GM12891 (cell line): ENCODE results near the gene SEH1L.

ENCODE experiments used
- DNase-seq: peaks from one replicate; pipeline ENCODE4 v3.0.0; 2011; ENCODE audit warnings: low spot score; ENCODE audit not compliant: insufficient read length
- FAIRE-seq: peaks from 2 replicates; lab custom pipeline; 2011; peaks lifted over from hg19 to GRCh38; lab: Jason Lieb, UNC
- PAX5 ChIP-seq: IDR thresholded peaks from 2 replicates; pipeline ENCODE4 v1.6.1; 2011; ENCODE audit warnings: low read length, moderate library complexity, mild to moderate bottlenecking; ENCODE audit not compliant: insufficient read depth, severe bottlenecking
- POLR2A ChIP-seq: IDR thresholded peaks from 2 replicates; pipeline ENCODE4 v1.6.1; 2011; ENCODE audit warnings: low read depth, low read length, control low read depth
- POLR2AphosphoS5 ChIP-seq: IDR thresholded peaks from 2 replicates; pipeline ENCODE4 v1.6.1; 2011; ENCODE audit warnings: low read depth, low read length, control low read depth
- POU2F2 ChIP-seq: IDR thresholded peaks from 2 replicates; pipeline ENCODE4 v1.6.1; 2011; ENCODE audit warnings: low read depth, mild to moderate bottlenecking, control low read depth, low read length, moderate library complexity
- SPI1 ChIP-seq: IDR thresholded peaks from 2 replicates; pipeline ENCODE4 v1.6.1; 2011; ENCODE audit warnings: low read depth, low read length, control low read depth
- TAF1 ChIP-seq: IDR thresholded peaks from 2 replicates; pipeline ENCODE4 v1.6.1; 2011; ENCODE audit warnings: low read depth, low read length, control low read depth

Gene SEH1L

DNA sequence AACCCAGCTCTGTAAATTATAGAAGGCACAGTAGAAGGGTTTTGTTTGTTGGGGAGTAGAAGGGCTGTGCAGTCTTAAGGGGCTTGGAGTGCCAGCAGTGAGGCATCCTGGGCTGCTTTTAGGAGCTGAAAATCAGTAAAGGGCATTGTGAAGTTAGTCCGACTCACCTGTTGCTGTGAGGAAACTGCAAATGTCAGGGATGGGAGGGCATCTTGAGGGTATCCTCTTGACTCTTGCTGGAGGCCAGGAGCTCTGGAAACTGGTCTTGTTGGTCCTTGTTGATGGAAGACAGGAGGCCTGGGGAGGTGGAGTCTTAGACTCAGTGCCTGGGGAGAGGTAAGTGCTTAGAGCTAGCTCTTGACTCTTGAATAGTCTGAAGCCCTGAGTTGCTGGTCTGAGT, 57.5 kb downstream of the SEH1L start:
- no peak for DNase-seq
- TF ChIP-seq POLR2A (no peak), POLR2AphosphoS5 (no peak), TAF1 (no peak), PAX5 (no peak), POU2F2 (no peak), SPI1 (no peak)
- FAIRE-seq, result no peak

DNA sequence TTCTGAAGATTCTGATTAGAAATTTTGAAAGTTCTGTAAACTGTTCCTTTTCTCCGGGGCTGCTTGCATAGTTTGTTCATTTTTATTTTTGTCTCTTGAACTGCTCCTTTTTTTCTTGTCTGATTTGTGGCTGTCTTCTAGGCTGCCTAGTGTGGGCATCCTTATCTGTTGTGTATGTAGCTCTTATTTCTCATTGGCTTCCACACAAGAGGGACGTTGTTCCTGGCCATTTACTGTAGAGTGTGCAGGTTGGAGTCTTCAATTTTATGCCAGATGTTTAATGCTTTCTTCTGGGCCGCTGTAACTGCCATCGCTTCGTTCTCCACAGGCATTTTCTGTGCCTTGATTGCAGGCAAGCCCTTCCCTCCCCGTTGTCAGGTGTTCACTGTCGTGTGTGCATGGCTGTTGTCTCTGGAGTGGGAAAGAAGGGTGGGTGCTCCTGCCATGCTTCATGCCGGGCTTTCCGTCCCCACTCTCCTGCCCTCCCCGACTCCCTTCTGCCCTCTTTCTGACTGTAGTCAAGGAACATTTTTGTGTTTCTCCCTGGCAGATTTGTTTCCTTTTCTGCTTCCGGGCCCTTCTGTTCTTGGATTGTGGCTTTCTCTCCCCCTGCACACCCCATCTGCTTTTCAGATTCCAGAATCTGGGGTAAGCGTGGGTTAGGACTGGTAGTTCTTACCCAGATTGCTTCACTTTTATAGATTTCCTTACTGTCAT, 58.9 kb downstream of the SEH1L start:
- FAIRE-seq (no peak), DNase-seq (no peak)
- TF ChIP-seq SPI1 (no peak), POU2F2 (no peak), TAF1 (no peak), POLR2A (no peak), POLR2AphosphoS5 (no peak), PAX5 (no peak)

DNA sequence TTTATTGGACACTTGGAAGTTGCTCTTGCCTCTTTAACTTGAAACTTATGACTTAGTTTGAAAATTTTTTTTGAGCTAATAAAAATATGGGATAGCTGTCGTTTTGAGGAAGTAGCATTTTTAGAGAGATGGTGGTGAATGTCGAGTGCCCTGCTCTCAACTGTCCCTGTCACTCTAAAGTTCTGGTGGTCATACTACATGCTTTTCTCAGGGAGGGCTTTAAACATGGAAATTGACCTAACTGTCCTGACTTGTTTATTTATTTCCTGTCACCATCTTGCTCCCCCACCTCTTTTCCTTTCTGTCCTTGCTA, 59.4 kb downstream of the SEH1L start:
- DNase-seq (no peak), FAIRE-seq (no peak)
- TF ChIP-seq SPI1 (0 out of 2 replicates have a peak, but pooled peaks have one; percentile 14), POU2F2 (no peak), POLR2A (no peak)

DNA sequence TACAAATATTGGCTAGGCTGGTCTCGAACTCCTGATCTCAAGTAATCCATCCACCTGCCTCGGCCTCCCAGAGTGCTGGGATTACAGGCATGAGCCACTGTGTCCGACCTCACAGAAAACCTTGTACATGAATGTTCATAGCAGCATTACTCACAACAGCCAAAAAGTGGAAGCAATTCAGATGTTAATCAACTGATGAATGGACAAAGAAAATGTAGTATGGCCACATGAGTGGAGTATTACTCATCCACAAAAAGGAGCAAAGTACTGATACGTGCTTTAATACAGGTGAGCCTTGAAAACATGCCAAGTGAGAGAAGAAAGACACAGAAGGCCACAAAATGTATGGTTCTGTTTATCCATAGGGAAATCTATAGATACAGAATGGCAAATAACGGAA, 63.9 kb downstream of the SEH1L start:
- DNase-seq (no peak), FAIRE-seq (no peak)
- no peak for TF ChIP-seq SPI1
- TF ChIP-seq POU2F2, result no peak
- no peak for TF ChIP-seq POLR2A
- TF ChIP-seq POLR2AphosphoS5, result no peak
- no peak for TF ChIP-seq PAX5

DNA sequence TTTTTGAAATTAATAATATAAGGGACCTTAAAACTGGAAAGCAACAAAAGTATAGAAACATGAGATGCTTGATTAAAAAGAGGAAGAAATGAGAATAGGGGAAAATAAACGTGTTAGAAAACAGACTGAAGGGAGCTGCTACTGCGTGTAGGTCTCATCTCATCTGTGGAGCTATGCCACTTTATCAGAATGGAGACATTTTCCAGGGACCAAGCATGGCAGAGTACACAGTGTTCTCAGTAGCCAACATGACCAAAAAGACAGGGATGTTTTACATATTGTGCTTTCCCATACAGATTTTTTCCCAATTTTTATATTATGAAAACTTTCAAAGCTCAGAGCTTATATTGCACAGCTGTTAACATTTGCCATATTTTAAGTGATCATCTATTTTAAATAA, 66.4 kb downstream of the SEH1L start:
- TF ChIP-seq POU2F2 (no peak), POLR2AphosphoS5 (no peak), TAF1 (no peak), SPI1 (no peak), POLR2A (no peak), PAX5 (no peak)
- FAIRE-seq (no peak), DNase-seq (no peak)

DNA sequence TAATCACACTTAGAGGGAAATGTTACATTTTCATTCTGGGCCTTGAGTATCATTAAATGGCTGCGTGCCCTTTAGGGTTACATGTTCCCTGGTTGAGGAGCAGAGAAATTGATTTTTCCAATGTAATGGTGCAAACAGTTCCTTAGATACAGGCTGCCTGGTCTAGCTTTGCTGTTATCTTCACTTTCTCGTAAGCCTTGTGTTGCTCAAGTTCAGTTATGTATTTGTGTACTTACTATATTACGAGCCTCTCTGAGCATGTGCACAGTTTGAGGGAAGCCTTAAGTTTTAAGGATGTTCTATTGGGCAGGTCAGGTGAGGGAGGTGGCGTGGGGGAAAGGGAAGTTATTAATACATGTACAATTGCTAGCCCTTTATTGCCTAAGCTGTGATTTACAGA, 67.0 kb downstream of the SEH1L start:
- FAIRE-seq, result no peak
- TF ChIP-seq SPI1 (no peak), POLR2AphosphoS5 (no peak), TAF1 (no peak), POU2F2 (no peak), POLR2A (no peak)
- DNase-seq, result no peak

DNA sequence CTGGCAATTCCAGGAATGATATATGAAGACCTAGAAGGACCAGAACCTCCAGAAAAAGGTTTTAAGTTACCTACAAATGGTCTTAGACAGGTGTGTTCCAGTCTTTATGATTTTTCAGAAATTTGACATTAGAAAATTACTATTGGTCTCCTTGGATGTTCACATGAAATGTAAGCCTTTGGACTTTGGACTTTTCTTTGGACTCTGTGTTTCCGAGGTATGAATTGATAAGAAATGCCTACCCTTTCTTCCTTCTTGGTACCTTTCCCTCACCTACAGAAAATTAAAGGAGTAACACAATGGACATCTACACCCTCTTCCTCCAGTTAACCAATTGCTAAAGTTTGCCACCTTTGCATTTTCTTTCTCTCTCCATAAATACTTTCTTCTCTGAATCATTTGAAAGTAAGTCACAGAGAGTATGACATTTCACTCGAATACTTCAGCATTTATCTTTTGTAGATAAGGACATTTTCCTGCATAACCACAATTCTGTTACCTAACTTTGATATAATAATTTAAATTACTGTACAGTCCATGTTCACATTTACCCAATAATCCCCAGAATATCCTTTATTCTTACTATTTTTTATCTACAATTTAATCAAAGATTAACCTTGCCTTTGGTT, 69.5 kb downstream of the SEH1L start:
- DNase-seq (no peak), FAIRE-seq (no peak)
- TF ChIP-seq TAF1, result no peak
- TF ChIP-seq POLR2A, result no peak
- no peak for TF ChIP-seq POLR2AphosphoS5
- TF ChIP-seq POU2F2, result no peak
- TF ChIP-seq PAX5, result no peak
- no peak for TF ChIP-seq SPI1

DNA sequence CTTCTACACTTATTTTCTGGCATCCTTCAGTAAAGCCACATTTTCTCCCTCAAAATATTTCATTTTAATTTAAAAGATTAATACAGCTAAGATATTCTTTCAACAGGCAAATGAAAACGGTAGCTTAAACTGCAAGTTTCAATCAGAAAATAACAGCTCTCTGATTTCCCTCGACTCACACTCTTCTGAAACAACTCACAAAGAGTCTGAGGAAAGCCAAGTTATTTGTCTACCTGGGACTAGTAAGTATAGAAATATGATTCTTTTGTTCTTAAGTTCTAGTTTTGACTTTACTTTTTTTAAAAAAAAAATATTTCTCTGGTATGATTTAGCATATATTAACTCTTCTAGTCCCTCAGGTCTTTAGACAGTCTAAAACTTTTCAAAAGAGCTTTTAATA, 70.6 kb downstream of the SEH1L start:
- TF ChIP-seq POLR2A (no peak), POLR2AphosphoS5 (no peak), PAX5 (no peak), POU2F2 (no peak), TAF1 (no peak), SPI1 (no peak)
- DNase-seq, result no peak
- no peak for FAIRE-seq

DNA sequence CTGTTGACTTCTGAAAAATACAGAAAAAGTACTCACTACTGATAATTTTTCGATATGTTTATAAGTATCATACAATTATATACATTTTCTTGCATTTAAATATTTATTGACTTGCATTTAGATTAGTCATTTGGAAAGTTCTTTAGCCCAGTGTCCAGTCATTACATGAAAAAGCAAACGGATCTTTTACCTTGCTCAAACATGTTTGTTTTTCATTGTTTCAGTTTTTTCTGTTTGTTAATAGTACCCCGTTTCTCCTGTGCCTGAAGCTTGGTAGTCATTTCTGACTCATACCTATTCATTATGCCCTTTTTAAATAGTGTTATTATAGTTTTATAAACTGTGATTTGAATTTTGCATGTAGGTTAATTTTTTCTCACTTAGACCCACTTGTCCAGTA, 71.5 kb downstream of the SEH1L start:
- no peak for DNase-seq
- TF ChIP-seq SPI1 (no peak), POLR2A (no peak), TAF1 (no peak), POU2F2 (no peak)
- no peak for FAIRE-seq

DNA sequence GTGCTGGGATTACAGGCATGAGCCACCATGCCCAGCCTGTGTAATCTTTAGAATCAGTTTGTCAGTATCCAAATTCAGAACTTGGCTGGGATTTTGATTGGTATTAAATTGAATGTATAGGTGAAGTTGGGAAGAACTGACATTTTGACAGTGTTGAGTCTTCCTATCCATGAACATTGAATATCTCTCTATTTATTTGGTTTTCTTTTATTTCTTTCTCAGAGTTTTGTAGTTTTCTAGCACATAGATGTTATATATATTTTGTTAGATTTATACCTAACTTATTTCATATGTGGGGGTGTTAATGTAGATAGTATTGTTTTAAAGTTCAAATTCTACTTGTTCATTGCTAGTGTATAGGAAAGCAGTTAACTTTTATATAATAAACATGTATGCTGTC, 74.8 kb downstream of the SEH1L start:
- DNase-seq (no peak), FAIRE-seq (no peak)
- TF ChIP-seq PAX5, result no peak
- no peak for TF ChIP-seq POLR2A
- no peak for TF ChIP-seq POLR2AphosphoS5
- no peak for TF ChIP-seq POU2F2
- no peak for TF ChIP-seq SPI1
- TF ChIP-seq TAF1, result no peak
